Chondrocyte (in vitro differentiated cells): ENCODE data around the gene CCR7. TPM values are rescaled to one million over a fixed set of nuclear protein-coding genes. Genes with fewer than 3 reads are reported as not detected.
A peak's percentile ranks its signal among the peaks of the same experiment; 100 is the strongest.

ENCODE experiments used
- DNase-seq: peaks from one replicate; pipeline ENCODE4 v3.0.0; 2021; ENCODE audit warnings: mixed read lengths, low spot score
- H3K27ac Mint-ChIP-seq: one replicate; pipeline ENCODE4 v1.8.0; 2021; ENCODE audit warnings: mild to moderate bottlenecking, moderate library complexity, mixed read lengths; ENCODE audit not compliant: unreplicated experiment
- H3K27me3 Mint-ChIP-seq: 2 replicates; pipeline ENCODE4 v1.8.0; 2021; ENCODE audit warnings: low read depth, mixed read lengths
- H3K36me3 Mint-ChIP-seq: 2 replicates; pipeline ENCODE4 v1.8.0; 2021; ENCODE audit warnings: low read depth, mixed read lengths
- H3K4me1 Mint-ChIP-seq: 2 replicates; pipeline ENCODE4 v1.8.0; 2021; ENCODE audit warnings: low read depth, mild to moderate bottlenecking, mixed read lengths
- H3K4me3 Mint-ChIP-seq: one replicate; pipeline ENCODE4 v1.8.0; 2021; ENCODE audit warnings: mild to moderate bottlenecking, moderate library complexity, mixed read lengths; ENCODE audit not compliant: unreplicated experiment
- H3K9me3 Mint-ChIP-seq: 2 replicates; pipeline ENCODE4 v1.8.0; 2021; ENCODE audit warnings: low read depth, mixed read lengths
- CTCF ChIP-seq: fragments of 200-600 bp; sonication (generic); IDR thresholded peaks from 2 replicates; pipeline ENCODE4 v1.5.0; 2021; ENCODE audit warnings: antibody characterized with exemption, mild to moderate bottlenecking, moderate library complexity
- total RNA-seq: library from RNA; stranded (reverse); gene quantifications from 3 replicates; pipeline ENCODE4 v1.2.1, GENCODE V29; 2021

Gene CCR7
- total RNA-seq, 1 donor from 2014 or later = not detected

GRCh38 chr17:40532520-40533253, 32.6 kb downstream of the CCR7 start:
- Mint-ChIP-seq H3K27me3 (no peaks in the 10 kb centered on the region), H3K4me3 (no peak overlapping the region), H3K27ac (no peak overlapping the region), H3K36me3 (no peaks in the 10 kb centered on the region), H3K9me3 (no peaks in the 10 kb centered on the region), H3K4me1 (peaks cover 71% of the 10 kb centered on the region)
- no peak for DNase-seq
- TF ChIP-seq CTCF = no peak

GRCh38 chr17:40531051-40531991, 34.0 kb downstream of the CCR7 start:
- peak overlapping the region; percentile 1 for H3K4me3 Mint-ChIP-seq
- no peaks in the 10 kb centered on the region for H3K36me3 Mint-ChIP-seq
- no peaks in the 10 kb centered on the region for H3K27me3 Mint-ChIP-seq
- H3K4me1 Mint-ChIP-seq = peaks cover 58% of the 10 kb centered on the region
- H3K9me3 Mint-ChIP-seq = no peaks in the 10 kb centered on the region
- H3K27ac Mint-ChIP-seq = peak overlapping the region; percentile 39
- DNase-seq = peak; percentile 49
- TF ChIP-seq CTCF = no peak

GRCh38 chr17:40530531-40530994, 34.7 kb downstream of the CCR7 start:
- no peak overlapping the region for H3K4me3 Mint-ChIP-seq
- peak; percentile 34 for DNase-seq
- H3K27ac Mint-ChIP-seq = no peak overlapping the region

GRCh38 chr17:40529991-40530390, 35.3 kb downstream of the CCR7 start:
- Mint-ChIP-seq H3K27me3 (no peaks in the 10 kb centered on the region), H3K9me3 (peaks cover 10% of the 10 kb centered on the region), H3K4me1 (peaks cover 46% of the 10 kb centered on the region), H3K27ac (no peak overlapping the region), H3K36me3 (peaks cover 4% of the 10 kb centered on the region), H3K4me3 (no peak overlapping the region)
- DNase-seq = no peak
- no peak for TF ChIP-seq CTCF

More at GRCh38 chr17:40530531-40530994, 34.7 kb downstream of the CCR7 start:
- Mint-ChIP-seq H3K36me3 (no peaks in the 10 kb centered on the region), H3K27me3 (no peaks in the 10 kb centered on the region), H3K4me1 (peaks cover 50% of the 10 kb centered on the region), H3K9me3 (peaks cover 4% of the 10 kb centered on the region)
- no peak for TF ChIP-seq CTCF
